ENCODE measurements around the gene TRIM17.

- TF ChIP-seq CTCF (IDR thresholded peaks at IDR 0.05; ENCODE audit: low read depth, low read length) = no peak
- no peak for TF ChIP-seq MYC (IDR thresholded peaks at IDR 0.05; ENCODE audit: low read depth, low read length)
- no peak for TF ChIP-seq POLR2A (IDR thresholded peaks at IDR 0.05; ENCODE audit: extremely low read depth, insufficient read length)
Measured at GRCh38 chr1:228423404-228424053, 6.9 kb upstream of the TRIM17 start.

Measured in NB4 (cell line).